Measurements from ENCODE around the gene PPP6R2. TPM values are rescaled to one million over a fixed set of nuclear protein-coding genes. Genes with fewer than 3 reads are reported as not detected.

Gene PPP6R2
- total RNA-seq, 1 donor from 2014 or later: 55.9 TPM

GRCh38 chr22:50463188-50463900 is 120.2 kb downstream of the PPP6R2 start:
- Mint-ChIP-seq H3K4me1 (no peaks in the 10 kb centered on the region), H3K27me3 (ENCODE audit: low read depth) (no peaks in the 10 kb centered on the region), H3K9me3 (no peaks in the 10 kb centered on the region), H3K4me3 (no peak overlapping the region), H3K27ac (ENCODE audit: unreplicated experiment) (no peak overlapping the region), H3K36me3 (ENCODE audit: low read depth) (peaks cover 4% of the 10 kb centered on the region)
- DNase-seq (ENCODE audit: low read depth, low spot score): no peak
- no peak for TF ChIP-seq CTCF (conservative IDR thresholded peaks at IDR 0.05)

GRCh38 chr22:50464451-50464850 is 121.3 kb downstream of the PPP6R2 start:
- H3K9me3 Mint-ChIP-seq: no peaks in the 10 kb centered on the region
- peaks cover 4% of the 10 kb centered on the region for H3K36me3 Mint-ChIP-seq (ENCODE audit: low read depth)
- no peak overlapping the region for H3K4me3 Mint-ChIP-seq
- no peak for TF ChIP-seq CTCF (conservative IDR thresholded peaks at IDR 0.05)
- DNase-seq (ENCODE audit: low read depth, low spot score): no peak
- H3K4me1 Mint-ChIP-seq: no peaks in the 10 kb centered on the region
- no peak overlapping the region for H3K27ac Mint-ChIP-seq (ENCODE audit: unreplicated experiment)
- H3K27me3 Mint-ChIP-seq (ENCODE audit: low read depth): no peaks in the 10 kb centered on the region

- H3K36me3 Mint-ChIP-seq (ENCODE audit: low read depth): peaks cover 4% of the 10 kb centered on the region
- DNase-seq (ENCODE audit: low read depth, low spot score): no peak
- no peaks in the 10 kb centered on the region for H3K27me3 Mint-ChIP-seq (ENCODE audit: low read depth)
- no peaks in the 10 kb centered on the region for H3K4me1 Mint-ChIP-seq
- H3K27ac Mint-ChIP-seq (ENCODE audit: unreplicated experiment): no peak overlapping the region
- H3K4me3 Mint-ChIP-seq: no peak overlapping the region
- TF ChIP-seq CTCF (conservative IDR thresholded peaks at IDR 0.05): no peak
- H3K9me3 Mint-ChIP-seq: no peaks in the 10 kb centered on the region
These were observed 122.2 kb downstream of the PPP6R2 start for GRCh38 chr22:50465066-50465930.

GRCh38 chr22:50467341-50467740 is 124.2 kb downstream of the PPP6R2 start:
- DNase-seq (ENCODE audit: low read depth, low spot score): no peak
- TF ChIP-seq CTCF (conservative IDR thresholded peaks at IDR 0.05): no peak
- Mint-ChIP-seq H3K4me3 (no peak overlapping the region), H3K36me3 (ENCODE audit: low read depth) (peaks cover 4% of the 10 kb centered on the region), H3K27me3 (ENCODE audit: low read depth) (no peaks in the 10 kb centered on the region), H3K9me3 (no peaks in the 10 kb centered on the region), H3K4me1 (peaks cover 4% of the 10 kb centered on the region), H3K27ac (ENCODE audit: unreplicated experiment) (no peak overlapping the region)

GRCh38 chr22:50467773-50468440 is 124.8 kb downstream of the PPP6R2 start:
- no peaks in the 10 kb centered on the region for H3K27me3 Mint-ChIP-seq (ENCODE audit: low read depth)
- no peak for DNase-seq (ENCODE audit: low read depth, low spot score)
- no peak overlapping the region for H3K4me3 Mint-ChIP-seq
- peaks cover 7% of the 10 kb centered on the region for H3K4me1 Mint-ChIP-seq
- no peak overlapping the region for H3K27ac Mint-ChIP-seq (ENCODE audit: unreplicated experiment)
- peaks cover 4% of the 10 kb centered on the region for H3K36me3 Mint-ChIP-seq (ENCODE audit: low read depth)
- TF ChIP-seq CTCF (conservative IDR thresholded peaks at IDR 0.05): no peak
- no peaks in the 10 kb centered on the region for H3K9me3 Mint-ChIP-seq

Data from neural crest cell (in vitro differentiated cells).